Esophagus muscularis mucosa (tissue), 4 donors: ENCODE data around the gene TBL3. TPM values are rescaled to one million over a fixed set of nuclear protein-coding genes. Genes with fewer than 3 reads are reported as not detected.

Experiments used
- DNase-seq: peaks from one replicate; pipeline ENCODE4 v3.0.0-alpha.2; 2017; ENCODE audit errors: extremely low spot score
- H3K27ac ChIP-seq, 4 donors: fragments of 200-600 bp; sonication (generic); replicated peaks in 1 of 4; 1 replicate in 3 of 4; 2 replicates in 1 of 4; pipeline ENCODE4 v1.5.1; 2016 to 2019; ENCODE audit warnings: mild to moderate bottlenecking in 1 of 4
- H3K27me3 ChIP-seq, 4 donors: fragments of 200-600 bp; sonication (generic); one replicate each; pipeline versions ENCODE4 v1.5.1 to v1.6.0; 2016 to 2019
- H3K36me3 ChIP-seq, 4 donors: fragments of 200-600 bp; sonication (generic); one replicate each; pipeline ENCODE4 v1.5.1; 2016 to 2019
- H3K4me1 ChIP-seq, 4 donors: fragments of 200-600 bp; sonication (generic); one replicate each; pipeline ENCODE4 v1.5.1; 2016 to 2019
- H3K4me3 ChIP-seq, 4 donors: fragments of 200-600 bp; sonication (generic); 1 replicate in 2 of 4; 2 replicates in 2 of 4; pipeline ENCODE4 v1.5.1; 2016 to 2019; ENCODE audit warnings: mild to moderate bottlenecking in 4 of 4, moderate library complexity in 1 of 4
- H3K9me3 ChIP-seq, 4 donors: fragments of 200-600 bp; sonication (generic); 1 replicate in 3 of 4; 2 replicates in 1 of 4; pipeline ENCODE4 v1.5.1; 2016 to 2019
- EP300 ChIP-seq: sonication (generic); formaldehyde crosslinking; IDR thresholded peaks from one replicate; pipeline ENCODE4 v1.6.1; 2017; ENCODE audit warnings: antibody characterized with exemption
- POLR2A ChIP-seq: fragments of 450-650 bp; IDR thresholded peaks from one replicate; pipeline ENCODE4 v1.6.1; 2017; ENCODE audit warnings: antibody characterized with exemption, moderate library complexity, mild to moderate bottlenecking, low read depth
- POLR2AphosphoS5 ChIP-seq, 2 donors: sonication (generic); formaldehyde crosslinking; IDR thresholded peaks; one replicate each; pipeline ENCODE4 v1.6.1; 2017; ENCODE audit warnings: antibody characterized with exemption in 2 of 2
- WGBS: methylation state at CpG from one replicate; pipeline ENCODE4 v1.1.5; 2018; 5-methylcytosine and 5-hydroxymethylcytosine counted together
- intact Hi-C: fragments of 100-400 bp; cut with DNase I; formaldehyde crosslinking; loops from one replicate; pipeline ENCODE4 v1.15.1; 2023
- total RNA-seq, 4 donors: library from RNA; depleted of rRNA; stranded (reverse); fragments of >200 nt; gene quantifications; one replicate each; pipeline versions ENCODE4 v1.1.0 to v1.2.1, GENCODE V29; 2016
- TF ChIP-seq, protein P1 (sequence below), 3 experiments: fragments of 200-600 bp in 2 of 3; fragments of 450-650 bp in 1 of 3; sonication (generic) in 2 of 3; IDR thresholded peaks; one replicate each; pipeline ENCODE4 v1.5.1; 2017 to 2019; ENCODE audit warnings: antibody characterized with exemption in 3 of 3, mild to moderate bottlenecking in 2 of 3, moderate library complexity in 1 of 3

Gene TBL3
- total RNA-seq, 4 donors from 2014 or later, result 27.0 to 42.9 (median 36.9) TPM

DNA sequence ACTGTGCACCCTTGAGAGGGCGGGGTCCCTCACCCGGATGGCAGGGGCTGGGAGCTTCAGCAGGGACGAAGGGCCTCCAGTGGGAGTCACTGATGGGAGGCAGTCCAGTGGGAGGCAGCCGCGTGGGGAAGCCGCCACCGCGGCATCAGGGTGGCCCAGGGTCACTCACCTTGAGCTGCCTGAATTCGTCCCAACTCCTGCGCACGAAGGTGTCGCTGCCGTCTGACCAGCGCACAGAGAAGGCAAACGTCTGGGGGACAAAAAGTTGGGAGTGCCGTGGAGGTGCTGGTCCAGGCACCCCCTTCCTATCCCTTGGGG, 8.9 kb downstream of the TBL3 start:
- H3K27ac ChIP-seq, result no peak overlapping the region
- WGBS, result 20% methylated on average over 3 of the region's 16 CpGs
- H3K36me3 ChIP-seq, result peaks cover 35 to 43% (median 38%) of the 10 kb centered on the region in 4 donors
- H3K4me1 ChIP-seq, result peaks cover 37 to 52% (median 43%) of the 10 kb centered on the region in 4 donors
- no peak for TF ChIP-seq POLR2A
- TF ChIP-seq POLR2AphosphoS5 (IDR thresholded peaks at IDR 0.05), result no peak
- TF ChIP-seq EP300, result no peak
- TF ChIP-seq, protein P1, sequence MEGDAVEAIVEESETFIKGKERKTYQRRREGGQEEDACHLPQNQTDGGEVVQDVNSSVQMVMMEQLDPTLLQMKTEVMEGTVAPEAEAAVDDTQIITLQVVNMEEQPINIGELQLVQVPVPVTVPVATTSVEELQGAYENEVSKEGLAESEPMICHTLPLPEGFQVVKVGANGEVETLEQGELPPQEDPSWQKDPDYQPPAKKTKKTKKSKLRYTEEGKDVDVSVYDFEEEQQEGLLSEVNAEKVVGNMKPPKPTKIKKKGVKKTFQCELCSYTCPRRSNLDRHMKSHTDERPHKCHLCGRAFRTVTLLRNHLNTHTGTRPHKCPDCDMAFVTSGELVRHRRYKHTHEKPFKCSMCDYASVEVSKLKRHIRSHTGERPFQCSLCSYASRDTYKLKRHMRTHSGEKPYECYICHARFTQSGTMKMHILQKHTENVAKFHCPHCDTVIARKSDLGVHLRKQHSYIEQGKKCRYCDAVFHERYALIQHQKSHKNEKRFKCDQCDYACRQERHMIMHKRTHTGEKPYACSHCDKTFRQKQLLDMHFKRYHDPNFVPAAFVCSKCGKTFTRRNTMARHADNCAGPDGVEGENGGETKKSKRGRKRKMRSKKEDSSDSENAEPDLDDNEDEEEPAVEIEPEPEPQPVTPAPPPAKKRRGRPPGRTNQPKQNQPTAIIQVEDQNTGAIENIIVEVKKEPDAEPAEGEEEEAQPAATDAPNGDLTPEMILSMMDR (IDR thresholded peaks at IDR 0.05), result no peak
- intact Hi-C loops, result no loop called here
- no peaks in the 10 kb centered on the region for H3K9me3 ChIP-seq
- H3K4me3 ChIP-seq, result no peak overlapping the region
- no peak for DNase-seq
- H3K27me3 ChIP-seq, result peaks cover 0 to 75% (median 44%) of the 10 kb centered on the region in 4 donors

DNA sequence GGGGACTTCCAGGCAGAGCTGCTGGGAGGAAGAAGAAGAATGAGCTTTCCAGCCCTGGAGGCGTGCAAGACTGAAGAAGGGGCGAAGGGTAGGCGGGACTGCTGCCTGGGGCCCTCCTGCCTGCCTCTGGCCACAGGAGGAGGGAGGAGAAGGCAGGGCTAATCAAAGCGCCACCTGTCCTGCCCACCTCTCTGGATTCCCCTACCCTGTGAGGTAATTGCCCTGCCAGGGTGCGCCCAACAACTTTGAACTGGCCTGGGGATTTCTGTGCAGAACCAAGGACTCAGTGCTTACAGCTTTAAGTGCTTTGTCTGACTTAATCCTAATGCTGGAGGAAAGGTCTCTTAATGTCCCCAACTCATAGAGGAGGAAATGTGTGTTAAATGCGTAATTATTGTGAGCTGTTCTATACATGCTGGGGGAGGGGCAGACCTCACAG, 9.6 kb downstream of the TBL3 start, which contains the start of gene NOXO1:
Gene NOXO1, minus strand, starts transcription at position 72 of the 439 bp plus-strand sequence. CDS start 290 bp downstream, outside the sequence.
- TF ChIP-seq EP300, result no peak
- TF ChIP-seq, protein P1 (IDR thresholded peaks at IDR 0.05), result no peak
- no peak for TF ChIP-seq POLR2AphosphoS5 (IDR thresholded peaks at IDR 0.05)
- TF ChIP-seq POLR2A, result no peak
- 56% methylated on average over 2 of the region's 6 CpGs for WGBS
- DNase-seq, result no peak
- peaks cover 35 to 43% (median 38%) of the 10 kb centered on the region in 4 donors for H3K36me3 ChIP-seq
- peaks cover 0 to 68% (median 44%) of the 10 kb centered on the region in 4 donors for H3K27me3 ChIP-seq
- H3K4me3 ChIP-seq, result no peak within 1 kb of the TSS
- intact Hi-C loops, result no loop called here
- no peak within 1 kb of the TSS for H3K27ac ChIP-seq
- H3K4me1 ChIP-seq, result peaks cover 37 to 59% (median 46%) of the 10 kb centered on the region in 4 donors
- no peaks in the 10 kb centered on the region for H3K9me3 ChIP-seq

DNA sequence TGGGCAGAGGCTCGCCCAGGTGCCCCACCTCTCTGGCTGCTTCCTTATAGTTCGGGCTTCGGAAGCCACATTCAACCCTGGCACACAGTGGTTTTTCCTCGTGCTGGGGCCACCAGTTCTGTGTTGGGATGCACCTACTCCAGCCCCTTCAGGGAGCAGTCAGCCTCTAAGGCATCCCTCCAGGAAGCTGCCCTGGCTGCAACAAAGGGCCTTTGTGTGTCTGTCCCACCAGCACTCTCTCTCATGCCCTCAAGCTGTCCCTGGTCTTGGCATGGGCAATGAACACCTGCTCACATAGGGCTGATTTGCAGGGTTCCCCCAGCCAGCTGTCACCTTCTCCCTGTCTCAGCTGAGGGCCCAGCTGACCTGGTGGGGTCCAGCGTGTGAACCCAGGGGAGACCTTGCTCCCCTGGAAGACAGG, 10.2 kb downstream of the TBL3 start:
- DNase-seq, result no peak
- Histone ChIP-seq H3K27me3 (peaks cover 0 to 62% (median 42%) of the 10 kb centered on the region in 4 donors), H3K27ac (no peak overlapping the region), H3K9me3 (no peaks in the 10 kb centered on the region), H3K4me3 (no peak overlapping the region), H3K4me1 (peaks cover 37 to 59% (median 46%) of the 10 kb centered on the region in 4 donors), H3K36me3 (peaks cover 31 to 43% (median 38%) of the 10 kb centered on the region in 4 donors)
- WGBS, result no CpG with 5 or more reads among the region's 5 CpGs
- TF ChIP-seq EP300 (no peak), POLR2AphosphoS5 (IDR thresholded peaks at IDR 0.05) (no peak), POLR2A (no peak)
- TF ChIP-seq, protein P1 (IDR thresholded peaks at IDR 0.05), result no peak
- intact Hi-C loops, result no loop called here

DNA sequence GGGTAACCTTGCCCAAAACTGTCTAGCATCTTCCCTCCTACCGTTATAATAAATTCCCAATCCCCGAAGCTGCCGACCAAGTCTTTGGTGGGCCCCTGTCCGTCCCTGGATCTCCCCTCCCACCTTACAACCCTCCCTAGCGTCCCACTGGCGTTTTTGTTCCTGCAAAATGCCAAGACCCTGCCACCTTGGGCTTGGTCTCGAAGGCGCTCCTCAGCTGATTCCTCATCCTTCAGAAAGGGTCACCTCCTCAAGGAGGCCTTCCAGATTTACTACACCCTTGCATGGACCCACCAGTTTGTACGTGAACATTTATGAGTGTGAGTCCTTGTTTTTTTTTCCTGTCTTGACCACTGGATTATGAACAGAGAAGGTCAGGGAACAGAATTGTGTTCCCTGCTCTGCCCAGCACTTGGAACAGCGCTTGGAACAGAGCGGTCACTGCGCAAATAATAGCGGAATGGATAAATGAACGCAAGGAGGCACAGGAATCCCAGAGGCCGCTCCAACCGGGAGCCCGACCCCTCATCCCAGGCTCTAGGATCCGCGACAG, 11.2 kb downstream of the TBL3 start:
- H3K4me3 ChIP-seq, result peak overlapping the region; percentile 75 to 96 (median 85)
- H3K4me1 ChIP-seq, result peaks cover 37 to 59% (median 46%) of the 10 kb centered on the region in 4 donors
- H3K36me3 ChIP-seq, result peaks cover 21 to 40% (median 33%) of the 10 kb centered on the region in 4 donors
- DNase-seq, result no peak
- H3K27me3 ChIP-seq, result peaks cover 0 to 51% (median 38%) of the 10 kb centered on the region in 4 donors
- peak overlapping the region; percentile 70 to 81 (median 80) for H3K27ac ChIP-seq
- no peaks in the 10 kb centered on the region for H3K9me3 ChIP-seq
- intact Hi-C loops, result no loop called here
- TF ChIP-seq EP300 (no peak), POLR2AphosphoS5 (IDR thresholded peaks at IDR 0.05) (no peak), POLR2A (no peak)
- TF ChIP-seq, protein P1 (IDR thresholded peaks at IDR 0.05), result no peak
- 29% methylated on average over 19 of the region's 19 CpGs for WGBS
